Keratinocyte (primary cell): ENCODE results near the gene SMARCA5.

ENCODE experiments used
- EZH2 ChIP-seq: IDR thresholded peaks from one replicate; pipeline ENCODE4 v1.6.1; 2012; ENCODE audit warnings: inconsistent platforms, mild to moderate bottlenecking, low read length, moderate library complexity
- TF ChIP-seq, protein P1 (sequence below), 3 experiments: IDR thresholded peaks in 1 of 3; conservative IDR thresholded peaks in 1 of 3; optimal IDR thresholded peaks in 1 of 3; 2 replicates in 2 of 3; 3 replicates in 1 of 3; pipeline versions ENCODE3 to v1.5.1; 2011; ENCODE audit warnings: low read length in 3 of 3, mild to moderate bottlenecking in 3 of 3, moderate library complexity in 2 of 3, control low read depth in 1 of 3, inconsistent platforms in 1 of 3; ENCODE audit not compliant: insufficient read depth in 2 of 3; ENCODE audit errors: extremely low read depth in 1 of 3

DNA sequence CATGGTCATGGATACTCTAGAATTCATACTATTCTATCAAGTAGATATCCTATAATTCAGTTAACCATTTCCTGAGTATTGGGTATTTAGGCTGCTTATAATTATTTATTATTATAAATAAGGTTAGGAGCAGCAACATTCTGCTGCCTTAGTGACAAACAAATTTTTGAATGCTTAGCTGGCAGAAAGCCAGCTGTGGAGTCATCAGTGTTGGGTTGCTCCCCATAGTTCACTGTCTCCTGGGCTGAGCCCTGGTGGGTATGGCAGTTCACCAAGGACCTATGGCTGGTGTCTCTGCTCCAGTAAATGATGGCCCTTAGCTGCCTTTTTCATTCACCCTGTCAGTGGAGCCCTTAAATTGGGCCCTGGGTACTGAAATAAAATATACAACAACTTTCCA is 61.8 kb downstream of the SMARCA5 start:
- TF ChIP-seq, protein P1, sequence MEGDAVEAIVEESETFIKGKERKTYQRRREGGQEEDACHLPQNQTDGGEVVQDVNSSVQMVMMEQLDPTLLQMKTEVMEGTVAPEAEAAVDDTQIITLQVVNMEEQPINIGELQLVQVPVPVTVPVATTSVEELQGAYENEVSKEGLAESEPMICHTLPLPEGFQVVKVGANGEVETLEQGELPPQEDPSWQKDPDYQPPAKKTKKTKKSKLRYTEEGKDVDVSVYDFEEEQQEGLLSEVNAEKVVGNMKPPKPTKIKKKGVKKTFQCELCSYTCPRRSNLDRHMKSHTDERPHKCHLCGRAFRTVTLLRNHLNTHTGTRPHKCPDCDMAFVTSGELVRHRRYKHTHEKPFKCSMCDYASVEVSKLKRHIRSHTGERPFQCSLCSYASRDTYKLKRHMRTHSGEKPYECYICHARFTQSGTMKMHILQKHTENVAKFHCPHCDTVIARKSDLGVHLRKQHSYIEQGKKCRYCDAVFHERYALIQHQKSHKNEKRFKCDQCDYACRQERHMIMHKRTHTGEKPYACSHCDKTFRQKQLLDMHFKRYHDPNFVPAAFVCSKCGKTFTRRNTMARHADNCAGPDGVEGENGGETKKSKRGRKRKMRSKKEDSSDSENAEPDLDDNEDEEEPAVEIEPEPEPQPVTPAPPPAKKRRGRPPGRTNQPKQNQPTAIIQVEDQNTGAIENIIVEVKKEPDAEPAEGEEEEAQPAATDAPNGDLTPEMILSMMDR (optimal IDR thresholded peaks at IDR 0.05 in 1 of 3, IDR thresholded peaks at IDR 0.05 in 1 of 3, conservative IDR thresholded peaks at IDR 0.05 in 1 of 3; ENCODE audit: extremely low read depth in 1 of 3, insufficient read depth in 2 of 3, low read length in 3 of 3), result no peak
- TF ChIP-seq EZH2, result no peak
